ENCODE data around the gene TSPAN9. TPM values are rescaled to one million over a fixed set of nuclear protein-coding genes. Genes with fewer than 3 reads are reported as not detected.
A peak's percentile ranks its signal among the peaks of the same experiment; 100 is the strongest.

TSPAN9 gene
- total RNA-seq, 1 donor from 2014 or later: 5.0 TPM

- no peaks in the 10 kb centered on the region for H3K36me3 ChIP-seq (ENCODE audit: control insufficient read depth, insufficient read depth, low read length)
- no peaks in the 10 kb centered on the region for H3K27me3 ChIP-seq (ENCODE audit: control insufficient read depth, insufficient read depth, low read length)
- no peak for DNase-seq (ENCODE audit: low read depth)
- TF ChIP-seq CTCF (IDR thresholded peaks at IDR 0.05; ENCODE audit: insufficient read depth, low read length, severe bottlenecking): no peak
- H3K4me3 ChIP-seq (ENCODE audit: low read depth, low read length): no peak overlapping the region
- FAIRE-seq: no peak
Observed at GRCh38 chr12:3139760-3140159, 62.6 kb downstream of the TSPAN9 start.

GRCh38 chr12:3140284-3140683 lies 63.1 kb downstream of the TSPAN9 start:
- H3K27me3 ChIP-seq (ENCODE audit: control insufficient read depth, insufficient read depth, low read length): no peaks in the 10 kb centered on the region
- H3K36me3 ChIP-seq (ENCODE audit: control insufficient read depth, insufficient read depth, low read length): no peaks in the 10 kb centered on the region
- no peak overlapping the region for H3K4me3 ChIP-seq (ENCODE audit: low read depth, low read length)
- no peak for TF ChIP-seq CTCF (IDR thresholded peaks at IDR 0.05; ENCODE audit: insufficient read depth, low read length, severe bottlenecking)
- FAIRE-seq (peak; percentile 18), DNase-seq (ENCODE audit: low read depth) (no peak)

GRCh38 chr12:3141339-3142321 lies 64.5 kb downstream of the TSPAN9 start:
- FAIRE-seq (no peak), DNase-seq (ENCODE audit: low read depth) (no peak)
- Histone ChIP-seq H3K4me3 (ENCODE audit: low read depth, low read length) (no peak overlapping the region), H3K27me3 (ENCODE audit: control insufficient read depth, insufficient read depth, low read length) (no peaks in the 10 kb centered on the region), H3K36me3 (ENCODE audit: control insufficient read depth, insufficient read depth, low read length) (no peaks in the 10 kb centered on the region)
- no peak for TF ChIP-seq CTCF (IDR thresholded peaks at IDR 0.05; ENCODE audit: insufficient read depth, low read length, severe bottlenecking)

GRCh38 chr12:3142386-3142785 lies 65.2 kb downstream of the TSPAN9 start:
- DNase-seq (ENCODE audit: low read depth) (no peak), FAIRE-seq (no peak)
- H3K27me3 ChIP-seq (ENCODE audit: control insufficient read depth, insufficient read depth, low read length): no peaks in the 10 kb centered on the region
- no peak overlapping the region for H3K4me3 ChIP-seq (ENCODE audit: low read depth, low read length)
- no peaks in the 10 kb centered on the region for H3K36me3 ChIP-seq (ENCODE audit: control insufficient read depth, insufficient read depth, low read length)
- no peak for TF ChIP-seq CTCF (IDR thresholded peaks at IDR 0.05; ENCODE audit: insufficient read depth, low read length, severe bottlenecking)

GRCh38 chr12:3144495-3144894 lies 67.3 kb downstream of the TSPAN9 start:
- TF ChIP-seq CTCF (IDR thresholded peaks at IDR 0.05; ENCODE audit: insufficient read depth, low read length, severe bottlenecking): no peak
- no peak for FAIRE-seq
- Histone ChIP-seq H3K36me3 (ENCODE audit: control insufficient read depth, insufficient read depth, low read length) (no peaks in the 10 kb centered on the region), H3K4me3 (ENCODE audit: low read depth, low read length) (no peak overlapping the region), H3K27me3 (ENCODE audit: control insufficient read depth, insufficient read depth, low read length) (no peaks in the 10 kb centered on the region)
- DNase-seq (ENCODE audit: low read depth): no peak
